ENCODE data around the gene PATZ1.

The PATZ1 gene

DNA sequence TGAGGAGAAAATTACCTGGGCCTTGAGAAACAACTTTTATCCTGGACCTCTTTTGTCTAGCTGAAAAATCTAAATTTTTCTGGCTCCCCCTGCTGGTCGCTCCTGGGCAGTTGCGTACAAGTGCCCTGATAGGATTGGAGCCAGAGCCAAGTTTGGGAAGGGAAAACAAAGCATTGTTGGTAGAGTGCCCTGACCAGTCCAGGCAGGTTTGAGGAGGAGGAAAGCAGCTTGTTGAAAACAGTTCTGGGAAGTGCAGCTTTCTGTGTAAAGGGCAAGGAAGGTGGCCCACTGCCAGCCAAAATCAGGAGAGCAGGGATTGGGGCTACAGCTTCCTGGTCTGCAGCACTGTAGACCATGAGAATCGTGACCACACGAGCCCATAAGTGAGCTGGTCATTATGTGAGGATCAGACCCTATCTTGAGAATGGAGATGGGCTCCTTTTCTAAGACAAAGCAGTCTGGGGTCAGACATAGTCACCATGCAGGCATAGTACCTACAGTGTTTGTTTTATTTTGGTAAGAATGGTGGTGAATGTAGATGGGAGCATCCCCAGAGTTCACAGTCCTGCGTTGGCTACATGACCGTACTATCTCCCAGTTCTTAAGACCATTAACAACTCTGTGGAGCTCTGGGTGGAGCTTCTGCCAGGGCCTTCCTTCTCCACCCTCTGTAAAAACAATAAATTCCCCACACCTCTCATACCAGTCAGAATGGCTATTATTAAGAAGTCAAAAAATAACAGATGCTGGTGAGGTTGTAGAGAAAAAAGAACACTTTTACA, 32.6 kb downstream of the PATZ1 start:
- DNase-seq: peak; percentile 57

DNA sequence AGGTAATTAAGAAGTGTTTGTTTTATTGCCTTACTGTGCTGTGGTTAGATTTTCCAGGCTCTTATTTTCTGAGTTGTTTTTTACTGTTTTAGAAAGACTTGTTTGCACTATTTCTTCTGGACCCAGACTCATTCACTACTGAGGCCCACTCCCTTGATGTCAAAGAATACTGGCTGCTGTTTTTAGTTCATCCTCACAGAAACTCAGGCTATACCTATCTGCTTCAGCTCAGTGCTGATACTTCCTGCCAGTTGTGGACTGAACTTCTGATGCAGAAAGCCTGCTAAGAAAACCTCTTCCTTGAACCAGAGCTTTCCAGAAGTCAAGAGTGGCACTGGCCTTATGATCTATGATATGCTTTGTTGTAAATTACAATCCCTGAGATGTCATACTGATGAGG, 38.0 kb downstream of the PATZ1 start:
- no peak for DNase-seq

DNA sequence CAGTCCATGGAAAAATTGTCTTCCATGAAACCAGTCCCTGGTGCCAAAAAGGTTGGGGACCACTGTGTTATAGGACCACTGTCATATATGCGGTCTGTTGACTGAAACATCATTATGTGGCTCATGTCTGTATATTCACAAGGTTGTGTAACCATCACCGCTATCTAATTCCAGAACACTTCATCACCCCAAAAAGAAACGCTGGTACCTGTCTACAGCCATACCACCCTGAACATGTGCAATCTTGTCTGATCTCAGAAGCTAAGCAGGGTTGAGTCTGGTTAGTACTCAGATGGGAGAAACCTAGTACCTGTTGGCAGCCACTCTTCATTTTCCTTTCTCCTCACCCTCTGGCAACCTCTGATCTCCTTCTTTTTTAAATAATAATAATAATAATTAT, 41.0 kb downstream of the PATZ1 start:
- DNase-seq: no peak

- DNase-seq: no peak
Measured at GRCh38 chr22:31302537-31302936, 43.6 kb downstream of the PATZ1 start.

DNA sequence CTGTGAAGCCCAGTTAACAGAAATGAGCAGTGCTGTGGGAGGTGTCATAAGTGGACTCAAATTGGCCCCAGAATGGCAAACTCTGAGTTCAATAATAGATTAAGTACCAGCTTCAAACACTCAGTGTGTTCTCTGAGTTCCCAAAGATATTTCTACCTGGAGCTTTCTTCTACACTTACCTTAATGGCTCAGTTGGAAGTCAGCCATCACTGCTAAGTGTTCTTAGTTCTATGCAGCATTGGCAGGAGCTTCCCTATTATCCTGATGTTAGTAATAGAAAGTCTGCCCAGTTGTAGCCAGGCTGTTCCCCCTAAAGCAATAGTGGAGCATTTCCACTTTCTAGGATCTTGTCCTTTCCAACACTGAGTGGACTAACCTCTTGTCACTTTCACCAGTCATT, 44.1 kb downstream of the PATZ1 start:
- no peak for DNase-seq

GRCh38 chr22:31300896-31301295, 45.2 kb downstream of the PATZ1 start:
- DNase-seq: no peak

- no peak for DNase-seq
Measured at GRCh38 chr22:31295831-31296657, 50.1 kb downstream of the PATZ1 start.

DNA sequence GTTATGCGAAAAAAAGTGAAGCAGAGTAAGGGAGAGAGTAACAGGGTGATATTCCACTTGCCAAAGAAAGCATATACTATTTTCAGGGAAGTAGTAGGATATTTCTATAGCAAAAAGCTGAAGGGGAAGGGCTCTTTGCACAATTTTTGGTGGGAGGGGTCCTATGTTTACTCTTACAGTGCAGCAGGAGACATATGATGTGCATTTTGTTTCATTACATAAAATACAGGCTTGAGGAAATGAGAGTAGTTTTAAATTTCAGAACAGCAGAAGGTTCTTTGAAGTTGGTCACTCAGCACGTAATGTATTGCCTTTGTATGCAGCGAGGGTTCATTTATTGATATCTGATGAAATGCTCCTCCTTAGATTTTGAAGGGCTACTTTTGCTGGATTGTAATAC, 50.8 kb downstream of the PATZ1 start:
- no peak for DNase-seq

DNA sequence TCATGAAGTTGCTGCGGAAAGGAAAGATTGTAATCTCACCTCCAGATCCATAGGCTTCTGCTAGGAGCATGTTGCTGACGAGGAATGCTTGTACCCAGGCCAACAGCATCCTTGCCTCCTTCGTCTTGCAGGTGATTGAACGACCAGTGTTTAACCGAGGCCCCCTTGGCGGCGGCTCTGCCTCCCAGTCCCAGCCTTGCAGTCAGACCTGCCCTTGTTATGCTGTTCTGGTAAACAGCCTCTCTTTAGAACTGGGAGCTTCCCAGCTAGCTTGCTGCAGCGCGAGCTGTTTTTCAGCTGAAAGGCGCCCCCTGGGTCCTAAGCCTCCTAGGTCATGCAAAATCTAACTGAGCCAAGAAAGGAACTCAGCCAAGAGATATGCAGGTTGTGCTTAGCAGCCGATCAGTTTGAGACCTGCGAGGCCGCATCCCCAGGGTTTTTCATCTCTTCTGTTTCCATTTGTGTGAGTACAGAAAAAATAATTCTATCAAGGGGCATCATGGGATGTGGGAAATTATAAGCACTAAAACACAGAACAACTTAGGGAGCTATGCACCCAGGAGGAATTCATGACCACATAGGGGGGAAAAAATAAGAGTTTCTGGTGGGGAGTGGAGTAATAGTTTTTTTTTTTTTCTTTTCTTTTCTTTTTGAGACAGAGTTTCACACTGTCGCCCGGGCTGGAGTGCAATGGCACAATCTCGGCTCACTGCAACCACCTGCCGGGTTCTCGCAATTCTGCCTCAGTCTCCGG, 53.7 kb downstream of the PATZ1 start, which contains the start of gene PIK3IP1:
Gene PIK3IP1, minus strand, starts transcription at position 253 of the 754 bp plus-strand sequence. Its CDS starts 144 bp downstream, at position 109.
- DNase-seq: peak; percentile 89

DNA sequence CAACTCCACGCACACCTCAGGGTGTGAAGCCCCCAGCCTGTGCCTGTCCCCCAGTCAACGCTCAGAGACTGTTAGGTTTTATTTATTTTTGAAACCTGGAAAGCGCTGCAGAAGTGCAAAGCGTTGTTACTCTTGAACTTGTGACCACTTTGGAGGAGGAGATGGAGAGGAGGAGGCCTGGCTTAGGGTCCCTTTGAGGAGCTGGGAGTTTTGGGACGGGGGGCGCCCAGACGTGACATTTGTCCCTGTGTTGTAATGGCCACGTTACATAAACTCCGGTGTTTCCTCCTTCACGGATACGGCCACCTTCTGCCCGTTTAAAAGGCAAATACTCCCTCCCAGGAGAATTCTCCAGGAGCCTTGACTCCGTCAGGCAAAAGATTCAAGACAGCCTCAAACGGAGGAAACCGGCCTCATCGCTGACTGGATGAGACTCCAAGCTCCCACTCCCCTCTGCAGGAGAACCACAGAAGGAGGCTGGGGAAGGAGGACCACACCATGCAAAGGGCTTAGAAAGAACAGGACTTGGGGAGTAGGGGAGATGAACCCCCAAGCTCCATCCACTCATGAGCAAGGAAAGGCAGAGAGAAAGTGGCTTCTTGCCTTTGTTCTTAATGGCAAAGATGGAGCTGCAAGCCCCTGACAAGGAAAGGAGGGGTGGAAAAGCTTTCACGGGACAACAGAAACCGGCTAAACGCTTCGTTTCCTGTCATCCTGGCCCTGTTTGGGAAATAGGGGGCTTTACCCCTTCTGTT, 54.5 kb downstream of the PATZ1 start:
- DNase-seq: peak; percentile 24

- DNase-seq: peak; percentile 88
Measured at GRCh38 chr22:31290494-31291471, 55.4 kb downstream of the PATZ1 start.

DNA sequence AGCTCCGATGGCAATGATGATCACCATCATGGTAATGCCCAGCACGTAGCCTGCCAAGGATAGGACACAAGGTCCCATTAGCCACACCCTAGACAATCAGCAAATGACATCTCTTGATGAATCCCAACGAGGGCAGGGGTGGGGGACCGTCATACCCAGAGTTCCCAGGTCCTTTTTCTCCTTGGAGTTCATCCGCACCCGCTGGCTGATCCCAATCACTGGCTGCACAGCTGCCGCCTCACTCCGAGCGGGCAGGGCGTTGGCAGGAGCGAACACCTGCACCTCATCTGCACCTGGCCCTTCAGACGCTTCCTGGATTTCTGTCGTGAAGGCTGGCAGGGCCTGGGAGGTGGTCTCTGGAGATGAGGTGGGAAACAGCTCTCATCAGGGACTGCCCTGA, 56.8 kb downstream of the PATZ1 start:
- no peak for DNase-seq

DNA sequence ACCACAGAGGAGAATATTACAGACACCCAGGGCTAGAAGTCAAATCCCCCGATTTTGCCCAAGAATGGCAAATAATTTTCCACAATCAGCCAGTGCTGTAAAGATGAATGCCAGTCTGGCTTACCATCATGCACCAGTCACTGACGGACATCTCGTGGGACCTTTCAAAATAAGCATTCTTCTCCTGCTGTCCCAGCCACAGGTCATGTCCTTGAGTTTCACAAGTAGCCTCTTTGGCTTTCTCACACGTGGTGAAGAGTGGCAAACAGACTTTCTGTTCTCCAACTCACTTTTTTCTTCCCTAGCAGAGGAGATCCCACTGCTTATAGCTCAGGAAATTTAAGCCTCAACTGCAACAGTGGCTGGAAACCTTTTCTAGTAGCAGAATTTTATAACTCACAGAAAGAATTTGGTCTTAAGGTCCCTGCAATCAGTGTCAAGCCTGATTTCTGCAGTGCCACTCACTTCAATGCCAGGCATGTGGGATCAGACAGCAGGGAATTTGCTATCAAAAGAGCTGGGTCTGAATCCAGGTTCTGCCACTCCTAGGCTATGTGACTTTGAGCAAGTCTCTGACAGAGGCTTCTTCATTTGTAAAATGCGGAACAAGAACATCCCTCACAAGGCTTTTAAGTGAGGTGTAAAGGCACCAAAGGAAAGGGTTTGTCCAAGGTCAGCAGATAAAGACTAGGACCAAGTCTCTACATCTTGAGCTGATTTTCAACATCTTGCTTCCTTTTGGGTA, 57.5 kb downstream of the PATZ1 start:
- no peak for DNase-seq

DNA sequence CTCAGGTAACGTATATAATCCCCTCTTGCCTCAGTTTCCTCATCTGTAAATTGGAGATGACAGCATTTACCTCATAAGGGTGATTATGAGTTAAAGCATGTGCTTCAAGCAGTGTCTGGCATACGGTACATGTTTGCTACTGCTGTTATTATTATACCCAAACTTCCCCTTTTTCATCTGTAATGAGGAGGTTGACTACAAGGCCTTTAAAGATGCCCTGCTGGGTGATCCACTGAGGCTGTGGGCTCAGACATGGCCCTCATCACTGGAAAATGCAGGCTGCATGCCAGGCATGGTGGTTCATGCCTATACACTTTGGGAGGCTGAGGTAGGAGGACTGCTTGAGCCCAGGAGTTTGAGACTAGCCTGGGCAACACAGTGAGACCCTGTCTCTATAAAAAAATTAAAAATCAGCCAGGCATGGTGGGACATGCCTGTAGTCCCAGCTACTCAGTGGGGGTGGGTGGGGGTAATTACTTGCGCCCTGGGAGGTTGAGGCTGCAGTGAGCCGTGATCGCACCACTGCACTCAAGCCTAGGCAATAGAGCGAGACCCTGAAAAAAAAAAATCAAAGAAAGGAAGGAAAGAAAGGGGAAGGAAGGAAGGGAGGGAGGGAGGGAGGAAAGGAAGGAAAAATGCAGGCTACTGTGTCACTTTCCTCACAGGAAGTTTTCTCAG, 58.2 kb downstream of the PATZ1 start:
- no peak for DNase-seq

DNA sequence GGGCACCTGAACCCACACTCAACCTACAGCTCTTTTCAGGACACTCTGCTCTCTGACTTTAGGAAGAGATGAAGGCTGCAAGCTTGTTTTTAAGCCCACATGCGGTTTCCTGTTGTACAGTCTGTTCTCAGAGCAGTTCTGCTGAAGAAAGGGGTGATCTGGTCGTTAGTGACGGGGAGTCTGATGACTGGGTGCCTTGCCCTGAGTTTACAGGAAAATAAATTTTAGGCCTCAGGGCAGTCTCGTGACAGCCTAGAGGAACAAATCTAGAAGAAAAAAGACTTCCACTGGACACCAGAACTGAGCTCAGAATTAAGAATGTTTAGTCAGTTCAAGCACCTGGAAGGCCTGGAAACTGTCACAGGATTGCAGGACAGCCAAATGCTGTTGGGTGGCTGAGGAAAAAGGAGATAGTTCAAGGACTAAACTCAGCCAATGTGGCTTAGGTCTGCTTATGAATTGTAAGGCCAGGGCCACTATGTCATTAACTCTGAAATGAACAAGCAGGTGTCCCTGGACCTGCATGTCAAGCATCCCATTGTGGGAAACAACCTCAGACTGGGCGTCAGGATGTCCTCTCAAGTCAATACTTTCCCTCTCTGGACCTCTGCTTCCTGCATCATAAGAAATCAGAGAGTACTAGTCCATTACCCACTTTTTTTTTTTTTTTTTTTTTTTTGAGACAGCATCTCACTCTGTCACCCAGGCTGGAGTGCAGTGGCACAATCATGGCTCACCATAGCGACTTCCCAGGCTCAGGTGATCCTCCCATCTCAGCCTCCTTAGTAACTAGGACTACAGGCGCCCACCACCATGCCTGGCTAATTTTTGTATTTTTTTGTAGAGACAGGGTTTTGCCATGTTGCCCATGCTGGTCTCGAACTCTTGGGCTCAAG, 59.5 kb downstream of the PATZ1 start:
- DNase-seq: no peak

DNA sequence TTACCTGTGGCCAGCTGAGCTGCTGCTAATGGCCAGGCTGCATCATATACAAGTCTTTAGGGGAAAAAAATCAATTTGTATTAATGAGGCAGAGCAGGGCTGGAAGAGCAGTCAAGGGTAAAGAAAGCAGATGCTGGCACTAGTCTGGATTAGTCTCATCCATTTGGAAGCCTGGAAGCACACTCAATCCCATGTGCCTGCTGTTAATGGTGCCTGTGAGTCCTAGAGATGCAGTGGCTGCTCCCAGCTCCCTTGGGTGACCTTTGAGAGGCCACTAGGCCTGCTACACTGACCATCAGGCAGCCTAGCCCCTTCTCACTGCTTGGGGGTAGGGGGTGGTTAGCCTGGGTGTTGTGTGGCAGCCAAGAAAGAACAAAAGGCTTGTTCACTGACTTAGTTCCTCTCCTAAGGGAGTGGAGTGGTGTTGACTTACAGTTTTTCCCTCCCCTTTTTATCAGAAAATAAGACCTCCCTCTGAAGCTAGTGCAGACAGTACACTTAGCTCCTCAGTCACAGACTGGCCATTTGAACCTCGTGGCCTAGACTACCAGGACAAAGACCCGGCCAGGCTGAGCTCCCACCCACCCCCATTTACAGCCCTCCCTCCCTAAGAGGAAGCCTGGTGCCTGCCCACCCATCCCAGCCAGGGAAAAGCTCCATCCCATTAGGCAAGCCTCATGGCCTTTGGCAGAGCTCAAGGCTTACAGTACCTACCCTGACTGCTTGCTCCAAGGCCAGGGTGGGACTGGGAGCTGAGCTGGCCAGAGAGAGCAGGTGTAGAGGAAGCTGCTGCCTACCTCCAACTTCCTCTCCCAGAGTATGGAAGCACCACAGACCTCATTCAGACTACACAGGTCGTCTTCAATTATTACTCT, 61.6 kb downstream of the PATZ1 start:
- no peak for DNase-seq

GRCh38 chr22:31282748-31283468, 63.2 kb downstream of the PATZ1 start:
- DNase-seq: no peak
